Glutamatergic neuron (in vitro differentiated cells): ENCODE measurements around the gene CNTNAP2. TPM values are rescaled to one million over a fixed set of nuclear protein-coding genes. Genes with fewer than 3 reads are reported as not detected.

Source experiments
- DNase-seq: peaks from one replicate; pipeline ENCODE4 v3.0.0; 2022
- H3K27ac Mint-ChIP-seq: one replicate; pipeline ENCODE4 v1.8.0; 2020; ENCODE audit warnings: mild to moderate bottlenecking, mixed read lengths, inconsistent platforms; ENCODE audit not compliant: unreplicated experiment
- H3K27me3 Mint-ChIP-seq: one replicate; pipeline ENCODE4 v1.8.0; 2020; ENCODE audit warnings: mild to moderate bottlenecking, moderate library complexity, mixed read lengths, inconsistent platforms; ENCODE audit not compliant: unreplicated experiment
- H3K36me3 Mint-ChIP-seq: one replicate; pipeline ENCODE4 v1.8.0; 2020; ENCODE audit warnings: mild to moderate bottlenecking, mixed read lengths, inconsistent platforms; ENCODE audit not compliant: unreplicated experiment
- H3K4me1 Mint-ChIP-seq: one replicate; pipeline ENCODE4 v1.8.0; 2020; ENCODE audit warnings: mild to moderate bottlenecking, low read depth, mixed read lengths, inconsistent platforms; ENCODE audit not compliant: unreplicated experiment
- H3K4me3 Mint-ChIP-seq: one replicate; pipeline ENCODE4 v1.8.0; 2020; ENCODE audit warnings: mild to moderate bottlenecking, mixed read lengths, inconsistent platforms; ENCODE audit not compliant: unreplicated experiment
- H3K9me3 Mint-ChIP-seq: one replicate; pipeline ENCODE4 v1.8.0; 2020; ENCODE audit warnings: mild to moderate bottlenecking, moderate library complexity, mixed read lengths, inconsistent platforms; ENCODE audit not compliant: unreplicated experiment
- CTCF ChIP-seq: fragments of 200-600 bp; sonication (generic); IDR thresholded peaks from one replicate; pipeline ENCODE4 v1.5.0; 2021; ENCODE audit not compliant: partially characterized antibody, unreplicated experiment
- total RNA-seq: library from RNA; stranded (reverse); fragmentation: NEBNext Ultra II Directional; extraction: Animal tissue kit (Norgen Biotek cat#: 25700); gene quantifications from one replicate; pipeline ENCODE4 v1.2.1, GENCODE V29; 2021; ENCODE audit not compliant: unreplicated experiment

CNTNAP2 gene
- total RNA-seq, 1 donor from 2014 or later: 25.8 TPM

DNA sequence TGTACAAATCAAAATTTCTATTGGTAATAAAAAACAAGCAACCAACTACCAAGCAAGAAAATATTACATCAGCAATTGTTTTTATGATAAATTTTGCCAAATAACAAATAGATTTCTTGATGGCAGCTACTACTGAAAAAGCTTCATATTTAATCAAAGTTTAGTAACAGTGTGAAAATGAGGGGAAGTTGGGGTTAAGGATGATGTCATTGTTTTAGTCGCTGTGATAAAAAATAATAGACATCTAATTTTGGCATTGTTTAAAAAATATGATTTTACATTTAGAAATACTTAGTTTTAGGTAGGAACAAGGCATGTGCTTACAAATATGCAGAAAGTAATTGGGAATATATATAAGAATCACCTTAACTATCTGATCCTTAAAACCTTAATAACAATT is 145.9 kb downstream of the CNTNAP2 start:
- H3K4me1 Mint-ChIP-seq: peaks cover 7% of the 10 kb centered on the region
- no peak overlapping the region for H3K4me3 Mint-ChIP-seq
- H3K27me3 Mint-ChIP-seq: no peaks in the 10 kb centered on the region
- no peak for TF ChIP-seq CTCF
- no peak for DNase-seq
- H3K27ac Mint-ChIP-seq: no peak overlapping the region
- peaks cover 2% of the 10 kb centered on the region for H3K9me3 Mint-ChIP-seq
- H3K36me3 Mint-ChIP-seq: no peaks in the 10 kb centered on the region

- Mint-ChIP-seq H3K27me3 (no peaks in the 10 kb centered on the region), H3K9me3 (no peaks in the 10 kb centered on the region), H3K27ac (no peak overlapping the region), H3K4me1 (no peaks in the 10 kb centered on the region), H3K4me3 (no peak overlapping the region), H3K36me3 (no peaks in the 10 kb centered on the region)
- TF ChIP-seq CTCF: no peak
- DNase-seq: no peak
These were observed 160.3 kb downstream of the CNTNAP2 start for GRCh38 chr7:146276888-146277287.

GRCh38 chr7:146285418-146285817 is 168.8 kb downstream of the CNTNAP2 start:
- Mint-ChIP-seq H3K27ac (no peak overlapping the region), H3K9me3 (no peaks in the 10 kb centered on the region), H3K27me3 (no peaks in the 10 kb centered on the region), H3K36me3 (no peaks in the 10 kb centered on the region), H3K4me1 (peaks cover 5% of the 10 kb centered on the region), H3K4me3 (no peak overlapping the region)
- TF ChIP-seq CTCF: no peak
- DNase-seq: no peak

DNA sequence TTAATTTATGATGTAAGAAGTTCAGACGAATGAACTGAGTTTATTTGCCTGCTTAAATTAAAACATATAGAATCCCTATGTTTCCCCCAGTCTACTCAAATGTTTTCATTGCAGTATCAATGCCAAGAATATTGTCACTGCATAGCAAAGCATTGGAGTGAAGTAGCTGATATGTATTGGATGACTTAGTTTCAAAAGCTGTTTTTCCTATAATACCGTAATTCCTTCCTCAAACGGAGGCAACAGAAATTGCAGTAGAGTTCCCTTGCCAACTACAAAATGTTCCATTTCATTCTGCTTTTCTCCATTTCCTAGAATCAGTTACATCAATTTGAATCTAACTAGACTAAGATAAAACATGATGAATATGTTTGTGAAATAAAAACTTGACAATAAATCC is 174.1 kb downstream of the CNTNAP2 start:
- H3K36me3 Mint-ChIP-seq: no peaks in the 10 kb centered on the region
- no peaks in the 10 kb centered on the region for H3K27me3 Mint-ChIP-seq
- H3K27ac Mint-ChIP-seq: no peak overlapping the region
- TF ChIP-seq CTCF: no peak
- H3K4me3 Mint-ChIP-seq: no peak overlapping the region
- H3K9me3 Mint-ChIP-seq: no peaks in the 10 kb centered on the region
- DNase-seq: no peak
- peaks cover 5% of the 10 kb centered on the region for H3K4me1 Mint-ChIP-seq

GRCh38 chr7:146291900-146292299 is 175.3 kb downstream of the CNTNAP2 start:
- H3K9me3 Mint-ChIP-seq: no peaks in the 10 kb centered on the region
- H3K27me3 Mint-ChIP-seq: no peaks in the 10 kb centered on the region
- no peak overlapping the region for H3K27ac Mint-ChIP-seq
- H3K4me3 Mint-ChIP-seq: no peak overlapping the region
- no peak for TF ChIP-seq CTCF
- no peak for DNase-seq
- H3K36me3 Mint-ChIP-seq: no peaks in the 10 kb centered on the region
- H3K4me1 Mint-ChIP-seq: peaks cover 8% of the 10 kb centered on the region
